IPS DF 4.7 (cell line): ENCODE results near the gene STIM1.

Experiments
- DNase-seq: peaks from one replicate; pipeline ENCODE4 v3.0.0-alpha.2; 2013; ENCODE audit warnings: low spot score; ENCODE audit errors: extremely low read depth

The STIM1 gene

GRCh38 chr11:3913921-3914320 is 58.5 kb downstream of the STIM1 start:
- no peak for DNase-seq

GRCh38 chr11:3914805-3915204 is 59.3 kb downstream of the STIM1 start:
- DNase-seq, result no peak

- no peak for DNase-seq
Observed at GRCh38 chr11:3916962-3917361, 61.5 kb downstream of the STIM1 start.

- DNase-seq, result no peak
Observed at GRCh38 chr11:3920148-3920852, 64.8 kb downstream of the STIM1 start.

- DNase-seq, result no peak
Observed at GRCh38 chr11:3922056-3922455, 66.6 kb downstream of the STIM1 start.

GRCh38 chr11:3925513-3925912 is 70.0 kb downstream of the STIM1 start:
- DNase-seq, result no peak

GRCh38 chr11:3926458-3927095 is 71.1 kb downstream of the STIM1 start:
- DNase-seq, result no peak

GRCh38 chr11:3927129-3927796 is 71.8 kb downstream of the STIM1 start:
- DNase-seq, result no peak

- no peak for DNase-seq
Observed at GRCh38 chr11:3929232-3929631, 73.8 kb downstream of the STIM1 start.

GRCh38 chr11:3929649-3930048 is 74.2 kb downstream of the STIM1 start:
- DNase-seq, result no peak

- DNase-seq, result no peak
Observed at GRCh38 chr11:3932698-3933097, 77.2 kb downstream of the STIM1 start.

- no peak for DNase-seq
Observed at GRCh38 chr11:3933165-3933628, 77.7 kb downstream of the STIM1 start.

GRCh38 chr11:3934658-3935057 is 79.2 kb downstream of the STIM1 start:
- no peak for DNase-seq

GRCh38 chr11:3936517-3936916 is 81.1 kb downstream of the STIM1 start:
- DNase-seq, result no peak

- no peak for DNase-seq
Observed at GRCh38 chr11:3939211-3939610, 83.7 kb downstream of the STIM1 start.

- no peak for DNase-seq
Observed at GRCh38 chr11:3939651-3940190, 84.3 kb downstream of the STIM1 start.

GRCh38 chr11:3942160-3942955 is 86.9 kb downstream of the STIM1 start:
- no peak for DNase-seq

- no peak for DNase-seq
Observed at GRCh38 chr11:3942956-3943497, 87.6 kb downstream of the STIM1 start.

- DNase-seq, result no peak
Observed at GRCh38 chr11:3944198-3944597, 88.7 kb downstream of the STIM1 start.

GRCh38 chr11:3946455-3947017 is 91.1 kb downstream of the STIM1 start:
- DNase-seq, result no peak

GRCh38 chr11:3947061-3947460 is 91.6 kb downstream of the STIM1 start:
- no peak for DNase-seq
